DOHH2 (cell line): ENCODE measurements around the gene MAST3.
"Not testable (repeated sequence)": the region's sequence is repeated elsewhere in the genome, so short reads cannot be mapped to it uniquely, and the experiment has no call there.

Experiments
- H3F3A ChIP-seq: fragments of 200-600 bp; sonication (generic), shearing (Covaris generic); 2 replicates; pipeline ENCODE4 v1.6.0; 2016; ENCODE audit warnings: antibody characterized with exemption, mild to moderate bottlenecking; ENCODE audit not compliant: control insufficient read depth, insufficient read depth
- H3K27ac ChIP-seq: fragments of 200-600 bp; sonication (generic); 2 replicates; pipeline ENCODE4 v1.5.1; 2014; ENCODE audit warnings: low read depth, mild to moderate bottlenecking, low read length, moderate library complexity
- H3K27me3 ChIP-seq: fragments of 200-600 bp; sonication (generic); 2 replicates; pipeline ENCODE4 v1.6.1; 2014; ENCODE audit warnings: mild to moderate bottlenecking, low read length, mixed read lengths; ENCODE audit not compliant: control insufficient read depth
- H3K36me3 ChIP-seq: fragments of 200-600 bp; sonication (generic); 2 replicates; pipeline ENCODE4 v1.6.1; 2014; ENCODE audit warnings: mild to moderate bottlenecking, low read length, moderate library complexity, mixed read lengths; ENCODE audit not compliant: control insufficient read depth
- H3K4me1 ChIP-seq: fragments of 200-600 bp; sonication (generic); 2 replicates; pipeline ENCODE4 v1.6.1; 2014; ENCODE audit warnings: mild to moderate bottlenecking, low read length, mixed read lengths; ENCODE audit not compliant: control insufficient read depth
- H3K4me2 ChIP-seq: fragments of 200-600 bp; sonication (generic); 2 replicates; pipeline ENCODE4 v1.6.0; 2014; ENCODE audit warnings: mild to moderate bottlenecking, low read length, moderate library complexity
- H3K4me3 ChIP-seq: fragments of 200-600 bp; sonication (generic); 2 replicates; pipeline ENCODE4 v1.5.1; 2014; ENCODE audit warnings: mild to moderate bottlenecking, low read length, mixed read lengths
- H3K79me2 ChIP-seq: fragments of 200-600 bp; sonication (generic); 2 replicates; pipeline ENCODE4 v1.6.1; 2014; ENCODE audit warnings: mild to moderate bottlenecking, low read length, mixed read lengths; ENCODE audit not compliant: control insufficient read depth
- H3K9me2 ChIP-seq: fragments of 200-600 bp; sonication (generic); replicated peaks from 2 replicates; pipeline ENCODE4 v1.6.1; 2014; ENCODE audit warnings: mild to moderate bottlenecking, low read length, mixed read lengths; ENCODE audit not compliant: control insufficient read depth
- H3K9me3 ChIP-seq: fragments of 200-600 bp; sonication (generic); 2 replicates; pipeline ENCODE4 v1.6.1; 2014; ENCODE audit warnings: antibody characterized with exemption, low read length, mixed read lengths; ENCODE audit not compliant: control insufficient read depth, insufficient read depth
- H4K20me1 ChIP-seq: fragments of 200-600 bp; sonication (generic); 2 replicates; pipeline ENCODE4 v1.6.0; 2014; ENCODE audit warnings: low read depth, mild to moderate bottlenecking, antibody characterized with exemption, low read length, moderate library complexity; ENCODE audit not compliant: control insufficient read depth, insufficient read depth
- CTCF ChIP-seq: fragments of 200-600 bp; sonication (generic); IDR thresholded peaks from one replicate; pipeline ENCODE4 v1.5.1; 2014; ENCODE audit warnings: antibody characterized with exemption, mild to moderate bottlenecking, low read depth, low read length; ENCODE audit not compliant: poor library complexity, severe bottlenecking
- EZH2phosphoT487 ChIP-seq: fragments of 200-600 bp; sonication (generic); IDR thresholded peaks from 2 replicates; pipeline ENCODE4 v1.6.1; 2017; ENCODE audit warnings: borderline replicate concordance, mild to moderate bottlenecking, antibody characterized with exemption, low read length, moderate library complexity, mixed read lengths

The MAST3 gene

GRCh38 chr19:18083929-18084684 lies 13.5 kb upstream of the MAST3 start:
- Histone ChIP-seq H3K4me1 (peaks cover 25% of the 10 kb centered on the region), H3K4me2 (no peak overlapping the region), H3F3A (peaks cover 10% of the 10 kb centered on the region), H3K27ac (no peak overlapping the region), H3K79me2 (no peaks in the 10 kb centered on the region), H3K9me2 (no peaks in the 10 kb centered on the region; the same call in 1 of the 2 replicates), H3K4me3 (no peak overlapping the region), H3K36me3 (no peaks in the 10 kb centered on the region), H4K20me1 (no peaks in the 10 kb centered on the region), H3K9me3 (no peaks in the 10 kb centered on the region), H3K27me3 (no peaks in the 10 kb centered on the region)
- TF ChIP-seq CTCF (no peak), EZH2phosphoT487 (no peak)

DNA sequence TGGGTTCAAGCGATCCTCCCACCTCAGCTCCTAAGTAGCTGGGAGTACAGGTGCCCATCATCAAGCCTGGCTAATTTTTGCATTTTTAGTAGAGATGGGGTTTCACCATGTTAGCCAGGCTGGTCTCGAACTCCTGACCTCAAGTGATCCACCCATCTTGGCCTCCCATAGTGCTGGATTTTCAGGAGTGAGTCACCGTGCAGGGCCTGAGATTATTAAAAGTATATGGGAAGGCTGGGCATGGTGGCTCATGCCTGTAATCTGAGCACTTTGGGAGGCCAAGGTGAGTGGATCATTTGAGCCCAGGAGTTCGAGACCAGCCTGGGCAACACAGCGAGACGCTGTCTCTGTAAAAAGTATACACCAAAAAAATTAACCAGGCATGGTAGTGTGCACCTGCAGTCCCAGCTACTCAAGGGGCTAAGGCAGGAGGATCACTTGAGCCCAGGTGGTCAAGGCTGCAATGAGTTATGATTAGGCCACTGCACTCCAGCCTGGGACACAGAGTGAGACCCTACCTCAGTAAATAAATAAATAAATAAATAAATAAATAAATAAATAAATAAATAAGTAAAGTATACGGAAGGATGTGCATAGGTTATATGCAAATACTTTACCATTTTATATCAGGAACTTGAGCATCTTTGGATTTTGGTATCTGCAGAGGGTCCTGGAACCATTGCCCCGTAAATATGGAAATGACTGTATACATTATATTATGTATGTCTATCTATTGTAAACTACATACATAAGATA lies 11.7 kb upstream of the MAST3 start:
- TF ChIP-seq CTCF, result no peak
- TF ChIP-seq EZH2phosphoT487, result no peak
- peaks cover 6% of the 10 kb centered on the region for H3K79me2 ChIP-seq
- H3K9me2 ChIP-seq, result no peaks in the 10 kb centered on the region; the same call in 1 of the 2 replicates
- no peaks in the 10 kb centered on the region for H3K9me3 ChIP-seq
- H3F3A ChIP-seq, result peaks cover 23% of the 10 kb centered on the region
- H3K27ac ChIP-seq, result no peak overlapping the region
- peaks cover 8% of the 10 kb centered on the region; the same call in 1 of the 2 replicates for H3K36me3 ChIP-seq
- H3K4me1 ChIP-seq, result peaks cover 43% of the 10 kb centered on the region
- no peak overlapping the region for H3K4me3 ChIP-seq
- no peaks in the 10 kb centered on the region for H3K27me3 ChIP-seq
- no peak overlapping the region for H3K4me2 ChIP-seq
- no peaks in the 10 kb centered on the region for H4K20me1 ChIP-seq

DNA sequence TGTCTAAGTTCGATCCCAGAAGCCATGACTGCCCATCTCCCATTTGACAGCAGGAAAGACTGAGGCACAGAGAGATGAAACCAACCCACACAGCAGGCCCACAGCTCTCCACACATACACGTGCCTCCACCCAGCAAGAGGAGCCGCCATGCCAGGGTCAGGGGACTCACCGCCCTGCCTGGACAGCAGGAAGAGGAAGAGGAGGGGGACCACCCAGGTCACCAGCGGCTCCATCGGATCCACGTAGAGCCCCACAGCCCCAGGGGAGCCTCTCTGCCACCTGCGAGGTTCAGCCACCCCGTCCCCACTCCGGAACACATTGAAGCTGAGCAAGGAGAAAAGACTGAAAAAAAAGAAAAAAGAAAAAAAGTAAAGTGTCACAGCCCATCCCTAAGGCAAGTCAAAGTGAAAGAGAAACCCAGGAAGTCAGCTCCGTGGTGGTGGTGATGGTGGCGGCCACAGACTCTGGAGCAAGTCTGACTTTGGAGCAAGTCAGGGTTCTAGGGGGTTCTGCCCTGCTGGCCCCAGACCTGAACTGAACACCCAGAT lies 10.9 kb upstream of the MAST3 start, which contains the start of gene IL12RB1:
Gene IL12RB1, minus strand, starts transcription at position 345 of the 549 bp plus-strand sequence. Its CDS starts 111 bp downstream, at position 234.
- H3K27ac ChIP-seq, result 0 out of 2 replicates have a peak within 1 kb of the TSS, but pooled peaks have one; percentile 0
- no peaks in the 10 kb centered on the region for H3K9me3 ChIP-seq
- H3K79me2 ChIP-seq, result peaks cover 11% of the 10 kb centered on the region
- peaks cover 26% of the 10 kb centered on the region for H3F3A ChIP-seq
- peak within 1 kb of the TSS; percentile 41; the same call in 1 of the 2 replicates for H3K4me3 ChIP-seq
- H3K4me1 ChIP-seq, result peaks cover 51% of the 10 kb centered on the region
- TF ChIP-seq EZH2phosphoT487, result no peak
- H3K4me2 ChIP-seq, result peak within 1 kb of the TSS; percentile 41
- H3K9me2 ChIP-seq, result no peaks in the 10 kb centered on the region; the same call in 1 of the 2 replicates
- H3K36me3 ChIP-seq, result peaks cover 8% of the 10 kb centered on the region; the same call in 1 of the 2 replicates
- H3K27me3 ChIP-seq, result no peaks in the 10 kb centered on the region
- H4K20me1 ChIP-seq, result no peaks in the 10 kb centered on the region

DNA sequence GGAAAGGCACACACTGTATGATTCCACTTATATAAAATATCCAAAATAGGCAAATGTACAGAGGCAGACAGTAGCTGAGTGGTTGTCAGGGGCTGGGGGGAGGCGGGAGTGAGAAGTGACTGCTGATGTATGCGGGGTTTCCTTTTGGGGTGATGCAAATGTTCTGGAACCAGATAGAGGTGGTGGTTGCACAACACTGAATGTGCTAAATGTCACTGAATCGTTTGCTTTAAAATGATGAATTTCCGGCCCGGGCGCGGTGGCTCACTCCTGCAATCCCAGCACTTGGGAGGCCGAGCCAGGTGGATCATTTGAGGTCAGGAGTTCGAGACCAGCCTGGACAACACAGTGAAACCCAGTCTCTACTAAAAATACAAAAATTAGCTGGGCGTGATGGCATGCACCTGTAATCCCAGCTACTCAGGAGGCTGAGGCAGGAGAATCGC lies 8.5 kb upstream of the MAST3 start:
- H4K20me1 ChIP-seq, H3K36me3 ChIP-seq, H3K27me3 ChIP-seq, H3K9me2 ChIP-seq, H3K9me3 ChIP-seq: not testable (repeated sequence)
- H3K4me2 ChIP-seq, result peak overlapping the region; percentile 86
- peak overlapping the region; percentile 62 for H3K4me3 ChIP-seq
- peaks cover 26% of the 10 kb centered on the region for H3F3A ChIP-seq
- peaks cover 11% of the 10 kb centered on the region for H3K79me2 ChIP-seq
- H3K27ac ChIP-seq, result peak overlapping the region; percentile 88
- peaks cover 70% of the 10 kb centered on the region for H3K4me1 ChIP-seq
